ENCODE data around the gene AIMP1.
"Not testable (repeated sequence)": the region's sequence is repeated elsewhere in the genome, so short reads cannot be mapped to it uniquely, and the experiment has no call there.

AIMP1 gene

DNA sequence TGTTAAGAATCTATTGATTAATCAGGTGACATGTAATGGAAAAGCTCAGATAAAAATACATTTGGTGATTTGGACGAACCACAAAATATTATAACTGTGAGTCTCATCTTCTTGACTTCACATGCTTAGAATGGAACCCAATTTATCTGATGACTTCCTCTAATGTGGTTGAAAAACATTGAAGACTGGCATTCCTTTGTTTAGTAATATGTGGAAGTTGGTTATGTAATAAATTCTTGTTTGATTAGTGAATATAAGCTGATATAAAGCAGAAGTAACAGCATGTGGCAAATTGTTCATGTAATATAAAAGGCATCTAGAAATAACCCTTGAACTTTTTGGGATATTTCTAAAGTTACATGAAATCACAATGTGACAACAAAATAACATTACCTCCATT lies 42.5 kb downstream of the AIMP1 start:
- DNase-seq: no peak

DNA sequence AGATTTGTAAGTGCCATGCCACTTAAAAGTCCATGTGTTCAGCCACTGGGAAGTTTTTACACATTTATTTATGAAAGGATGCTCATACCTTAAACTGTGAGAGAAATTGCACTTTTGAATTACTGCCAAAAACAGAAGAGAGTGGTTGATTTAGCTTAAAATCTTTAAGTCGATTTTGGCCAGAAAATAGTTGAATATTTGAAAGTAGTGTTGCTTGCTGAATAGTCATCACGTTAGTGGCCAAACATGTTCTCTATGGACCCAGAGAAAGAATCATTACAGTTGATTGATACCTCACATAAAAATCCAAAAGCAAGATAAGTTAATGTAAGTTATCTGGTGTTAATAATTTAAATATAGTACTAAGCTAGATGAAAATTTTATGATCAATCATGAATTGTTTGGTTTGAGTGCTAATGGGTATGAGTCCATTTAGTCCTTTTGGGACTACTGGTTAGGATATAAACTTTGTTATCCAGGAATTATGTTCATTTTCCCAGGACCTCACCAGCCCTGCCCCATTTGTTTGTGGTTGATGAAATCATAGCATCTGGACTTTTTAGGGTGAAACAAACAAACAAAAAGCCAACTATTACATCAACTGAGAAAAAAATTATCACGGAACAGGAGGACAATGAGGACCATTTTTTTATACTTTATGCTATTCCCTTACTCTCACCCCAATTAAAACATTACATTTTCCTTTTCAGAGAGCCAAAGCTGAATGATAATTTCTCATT lies 45.9 kb downstream of the AIMP1 start:
- no peak for DNase-seq

DNA sequence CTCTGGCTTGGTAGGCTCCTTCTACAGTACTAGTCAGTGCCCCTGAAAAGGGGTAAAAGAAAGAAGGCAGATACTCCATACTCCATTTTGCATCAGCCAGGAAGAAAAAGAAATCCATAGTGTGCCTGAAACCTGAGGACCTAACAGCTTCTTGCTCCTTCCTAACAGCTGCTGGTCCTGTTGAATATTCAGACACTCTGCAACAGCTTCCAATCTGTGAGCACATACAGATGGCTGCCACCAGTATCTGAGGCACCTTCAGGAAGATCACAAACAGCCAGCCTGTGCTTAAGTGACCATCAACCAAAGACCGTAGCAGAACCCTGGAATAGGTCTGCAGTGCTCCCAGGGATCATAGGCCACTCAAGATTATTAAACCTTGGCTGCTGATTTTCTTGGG lies 47.9 kb downstream of the AIMP1 start:
- no peak for DNase-seq

DNA sequence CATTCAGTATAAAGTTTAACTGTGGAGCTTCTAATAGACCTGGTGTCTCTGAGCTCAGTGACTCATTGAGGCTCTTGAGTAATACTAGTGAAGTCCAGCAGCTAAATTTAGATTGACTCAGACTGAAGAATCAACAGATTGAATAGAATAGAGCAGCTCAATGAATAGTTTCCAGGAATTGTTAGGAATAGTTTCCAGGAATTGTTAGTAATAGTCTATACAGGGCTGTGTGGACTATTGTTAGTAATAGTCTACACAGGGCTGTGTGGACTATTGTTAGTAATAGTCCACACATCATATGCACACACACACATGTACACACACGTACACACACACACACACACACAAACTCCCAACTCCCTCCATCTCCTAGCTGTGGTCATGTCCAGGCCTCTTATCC lies 49.3 kb downstream of the AIMP1 start:
- no peak for DNase-seq

DNA sequence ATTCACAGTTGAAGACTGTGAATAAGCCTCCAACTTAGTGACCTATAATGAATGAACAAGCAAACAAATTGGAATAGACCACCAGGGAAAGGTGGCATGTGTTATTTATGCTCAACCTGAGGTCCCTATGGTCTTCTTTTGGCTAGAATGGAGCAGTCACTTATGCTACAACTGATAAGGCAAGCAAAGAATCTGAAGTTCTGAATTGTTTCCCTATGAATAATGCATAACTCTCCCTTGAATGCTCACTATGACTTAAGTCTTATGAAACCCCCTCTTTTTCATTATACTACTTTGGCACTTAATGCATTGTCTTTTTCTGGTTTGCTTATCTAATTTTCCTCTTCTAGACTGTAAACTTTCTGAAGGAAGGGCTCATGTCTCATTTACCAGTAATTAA lies 49.7 kb downstream of the AIMP1 start:
- no peak for DNase-seq

DNA sequence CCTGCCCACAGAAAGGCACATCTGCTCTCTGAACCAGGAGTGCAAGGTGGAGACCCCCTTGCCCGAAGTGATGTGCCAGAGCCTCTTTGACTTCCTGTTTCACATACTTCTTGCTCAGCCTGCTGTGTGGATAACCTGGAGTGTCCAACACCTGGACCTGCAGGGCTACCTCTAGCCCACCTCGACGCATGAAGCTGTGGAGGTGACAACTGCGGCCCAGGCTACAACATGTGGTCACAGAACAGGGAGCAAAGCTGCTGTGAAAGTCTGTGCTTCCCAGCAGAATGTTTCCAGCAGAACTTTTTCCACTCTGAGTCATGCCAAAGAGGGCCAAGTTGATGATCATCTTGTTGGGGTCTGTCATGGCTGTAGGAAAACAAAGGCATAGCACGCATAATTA lies 50.7 kb downstream of the AIMP1 start:
- DNase-seq: no peak

DNA sequence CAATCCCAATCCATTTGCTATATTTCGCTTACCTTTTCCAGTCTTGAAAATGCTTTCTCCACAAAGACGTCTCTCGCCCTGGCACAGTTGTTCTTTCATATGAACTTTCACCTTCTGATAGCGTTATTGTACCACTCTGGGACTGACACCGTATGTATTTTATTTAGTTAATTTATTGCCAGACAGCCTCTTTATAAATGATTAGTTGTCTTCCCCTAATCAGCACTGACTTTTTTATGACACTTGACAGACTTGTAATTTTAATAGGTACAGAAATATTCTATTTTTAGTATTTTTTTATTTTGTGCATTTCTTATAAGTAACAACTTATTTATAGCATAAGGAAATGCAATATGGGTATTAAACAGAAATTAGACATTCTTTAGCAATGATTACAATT lies 52.3 kb downstream of the AIMP1 start, which contains the start of gene GIMD1:
TSS of gene GIMD1 (minus strand) at position 101 of the 400 bp plus-strand sequence. CDS start 1,343 bp downstream, outside the sequence.
- no peak for DNase-seq

DNA sequence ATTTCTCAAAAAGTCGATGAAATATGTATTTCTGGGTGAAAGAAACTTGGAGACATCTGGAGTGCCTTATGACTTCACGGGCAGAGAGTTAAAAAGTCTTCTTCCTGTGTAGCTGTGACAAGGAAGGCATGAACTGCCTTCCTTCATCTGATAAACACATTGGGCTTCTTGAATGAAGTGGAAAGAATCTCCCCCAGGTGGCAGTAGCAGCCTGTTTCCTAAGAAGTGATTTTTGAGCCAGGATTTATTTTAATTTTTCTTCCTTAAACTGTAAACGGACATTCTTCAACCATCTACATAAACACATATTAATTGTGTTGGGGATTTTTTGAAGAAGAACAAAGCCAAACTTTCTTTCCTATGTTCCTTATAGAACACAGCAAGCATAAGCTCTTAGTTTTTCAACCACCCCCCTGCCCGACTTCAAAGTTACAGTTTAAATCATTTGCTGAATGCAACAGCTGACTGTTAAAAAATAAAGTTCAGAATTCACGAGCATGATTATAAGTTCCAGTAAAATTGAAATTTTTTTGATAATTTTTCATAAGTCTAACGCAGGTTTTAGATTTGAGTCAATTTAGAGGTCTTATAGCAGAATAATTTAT lies 53.2 kb downstream of the AIMP1 start:
- DNase-seq: no peak

DNA sequence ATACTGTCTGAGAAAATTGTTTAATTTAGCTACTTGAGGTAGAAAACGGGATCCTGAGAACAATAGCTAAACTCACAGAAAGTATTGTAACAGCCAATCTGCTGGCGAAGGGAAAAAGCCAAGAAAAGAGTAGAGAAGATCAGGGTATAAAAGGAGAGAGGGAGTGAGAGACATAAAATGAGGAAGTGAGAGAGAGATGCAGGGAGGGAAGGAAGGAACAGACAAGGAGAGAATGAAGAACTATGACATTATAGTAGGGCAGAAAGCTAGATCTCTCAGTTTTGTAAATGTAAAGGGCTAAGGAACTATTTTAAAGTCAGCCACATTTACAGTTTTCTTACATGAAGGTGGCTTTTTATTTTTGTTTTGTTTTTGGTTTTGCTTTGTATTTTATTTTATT lies 53.9 kb downstream of the AIMP1 start:
- DNase-seq: no peak

DNA sequence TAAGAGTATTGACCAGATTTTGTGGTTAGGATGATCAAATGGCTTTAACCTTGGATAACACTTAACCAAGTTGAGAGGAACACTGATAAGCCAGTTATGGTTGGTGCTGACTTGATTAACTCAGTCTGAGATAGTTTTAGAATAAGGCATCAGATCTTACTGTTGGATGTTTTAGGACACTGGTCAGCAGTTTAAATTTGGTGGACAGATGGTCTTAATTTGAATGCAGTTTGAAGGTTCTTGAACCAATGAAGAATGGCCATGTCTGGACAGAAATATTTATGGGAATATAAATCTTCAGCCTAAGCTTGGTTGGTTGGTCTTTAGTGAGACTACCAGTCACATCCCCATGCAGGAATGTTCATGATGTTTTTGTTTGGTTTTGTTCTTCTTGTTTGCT lies 54.8 kb downstream of the AIMP1 start:
- DNase-seq: no peak

DNA sequence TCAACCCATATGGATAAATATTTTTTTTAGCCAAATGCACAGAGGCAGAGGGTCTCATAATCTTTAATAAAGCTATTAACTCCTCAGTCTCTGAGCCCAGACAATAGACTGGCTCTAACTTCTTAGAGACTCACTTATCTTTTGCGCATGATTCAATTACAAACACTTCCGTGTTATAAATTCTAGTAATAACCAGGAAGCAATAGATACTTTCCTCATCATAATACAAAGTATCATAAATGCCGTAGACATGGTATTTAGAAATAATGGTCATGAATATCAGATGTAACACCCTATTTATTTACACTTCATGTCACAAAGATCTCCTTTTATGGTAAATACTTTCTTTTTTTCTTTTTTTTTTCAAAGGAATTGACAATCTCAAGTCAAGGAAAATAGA lies 56.7 kb downstream of the AIMP1 start:
- no peak for DNase-seq

DNA sequence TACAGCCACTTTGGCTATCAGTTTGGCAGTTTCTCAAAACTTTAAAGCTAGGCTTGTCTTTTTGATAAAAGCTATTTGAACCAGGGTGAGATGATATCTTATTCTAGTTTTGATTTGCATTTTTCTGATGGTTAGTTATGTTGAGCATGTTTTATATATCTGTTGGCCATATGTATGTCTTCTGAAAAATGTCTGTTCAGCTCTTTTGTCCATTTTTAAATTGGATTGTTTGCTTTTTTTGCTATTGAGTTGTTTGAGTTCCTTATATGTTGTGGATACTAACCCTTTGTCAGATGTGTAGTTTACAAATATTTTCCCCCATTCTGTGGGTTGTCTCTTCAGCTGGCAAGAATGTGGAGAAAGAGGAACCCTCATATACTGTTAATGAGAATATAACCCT lies 63.8 kb downstream of the AIMP1 start:
- DNase-seq: no peak

DNA sequence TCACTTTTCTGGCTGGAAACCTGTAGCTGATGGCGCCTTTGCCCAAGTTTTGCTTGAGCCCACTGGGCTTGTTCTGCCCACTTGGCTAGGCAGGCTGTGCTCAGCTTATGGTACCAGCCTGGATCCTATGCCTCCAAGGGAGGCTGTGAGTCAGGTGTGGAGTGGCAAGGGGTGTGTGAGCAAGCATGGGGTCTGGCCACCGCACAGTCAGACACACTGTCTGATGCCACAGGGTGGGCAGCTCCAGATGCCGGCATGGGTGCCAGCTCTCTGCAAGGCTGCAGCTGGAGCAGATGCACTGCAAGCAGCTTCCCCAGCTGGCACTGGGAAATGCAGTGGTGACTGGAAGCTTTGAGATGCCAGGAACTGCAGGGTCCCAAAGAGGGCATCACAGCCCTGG lies 68.5 kb downstream of the AIMP1 start:
- no peak for DNase-seq

DNA sequence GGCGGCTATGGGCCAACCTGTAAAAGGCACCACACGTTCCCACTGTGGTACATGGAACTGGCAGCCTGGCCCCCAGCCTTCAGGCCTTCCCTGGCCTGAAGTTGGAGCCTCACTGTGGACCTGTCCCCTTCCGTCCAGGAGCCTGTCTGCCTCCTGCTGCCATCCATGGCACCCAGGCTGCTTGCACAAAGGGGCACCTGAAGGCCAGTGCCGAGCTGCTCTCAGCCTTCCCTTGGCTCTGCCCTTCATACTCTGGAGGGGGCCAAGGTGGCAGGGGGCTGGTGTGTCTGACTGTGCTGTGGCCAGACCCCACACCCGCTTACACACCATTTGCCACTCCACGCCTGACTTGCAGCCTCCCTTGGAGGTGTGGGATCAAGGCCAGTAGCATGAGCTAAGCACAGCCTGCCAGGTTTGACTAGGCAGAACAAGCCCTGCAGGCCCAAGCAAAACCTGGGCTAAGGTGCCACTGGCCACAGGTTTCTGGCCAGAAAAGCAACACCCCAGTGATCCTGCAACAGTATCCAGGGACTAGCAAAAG lies 69.6 kb downstream of the AIMP1 start:
- no peak for DNase-seq

DNA sequence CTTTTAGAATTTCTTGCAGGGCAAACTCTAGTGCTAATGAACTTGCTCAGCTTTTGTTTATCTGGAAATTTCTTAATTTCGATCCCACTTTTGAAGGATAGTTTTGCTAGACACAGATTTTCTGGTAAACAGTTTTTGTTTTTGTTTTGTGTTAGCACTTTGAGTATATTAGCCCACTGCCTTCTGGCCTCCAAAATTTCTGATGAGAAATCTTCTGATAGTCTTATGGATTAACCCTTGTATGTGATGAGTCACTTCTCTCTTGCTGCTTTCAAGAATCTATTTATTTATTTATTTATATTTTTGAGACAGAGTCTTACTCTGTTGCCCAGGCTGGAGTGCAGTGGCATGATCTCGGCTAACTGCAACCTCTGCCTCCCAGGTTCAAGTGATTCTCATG lies 79.2 kb downstream of the AIMP1 start:
- DNase-seq: no peak

DNA sequence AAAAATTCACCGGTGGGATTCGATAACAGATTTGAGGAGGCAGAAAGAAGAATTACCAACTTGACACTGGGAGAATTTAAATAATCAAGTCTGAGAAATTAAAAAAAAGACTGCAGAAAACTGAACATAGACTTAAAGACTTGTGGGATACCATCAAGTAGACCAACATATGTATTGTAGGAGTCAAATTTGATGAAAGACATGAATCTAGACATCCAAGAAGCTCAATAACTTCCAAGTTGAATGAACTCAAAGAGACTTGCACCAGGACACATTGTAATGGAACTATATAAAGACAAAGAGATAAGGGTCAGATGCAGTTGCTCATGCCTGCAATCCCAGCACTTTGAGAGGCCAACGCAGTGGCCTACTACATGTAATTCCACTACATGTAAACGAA lies 82.5 kb downstream of the AIMP1 start:
- DNase-seq: not testable (repeated sequence)

Measured in NCI-H748 treated with DMSO at 0.1 percent for 48 hours (cell line).